ENCODE measurements around the gene MYO18B.

The MYO18B gene

DNA sequence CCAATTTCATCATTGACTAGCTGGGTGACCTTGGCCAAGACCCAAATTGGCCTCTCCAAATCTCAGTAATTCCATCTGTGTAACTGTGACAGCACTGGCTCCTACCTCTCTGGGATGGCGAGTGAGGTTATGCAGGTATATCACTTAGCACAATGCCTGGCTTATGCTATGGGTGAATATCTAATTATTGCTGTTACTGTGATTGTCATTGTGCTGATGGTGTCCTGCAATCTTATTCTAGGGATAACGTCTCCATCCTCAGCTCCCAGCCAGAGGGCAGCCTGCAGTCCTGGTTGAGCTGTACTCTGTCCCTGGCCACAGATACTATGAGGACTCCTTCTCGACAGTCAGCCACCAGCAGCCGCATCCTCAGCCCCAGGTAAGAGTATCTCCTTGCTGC lies 262.5 kb downstream of the MYO18B start:
- DNase-seq: no peak

DNA sequence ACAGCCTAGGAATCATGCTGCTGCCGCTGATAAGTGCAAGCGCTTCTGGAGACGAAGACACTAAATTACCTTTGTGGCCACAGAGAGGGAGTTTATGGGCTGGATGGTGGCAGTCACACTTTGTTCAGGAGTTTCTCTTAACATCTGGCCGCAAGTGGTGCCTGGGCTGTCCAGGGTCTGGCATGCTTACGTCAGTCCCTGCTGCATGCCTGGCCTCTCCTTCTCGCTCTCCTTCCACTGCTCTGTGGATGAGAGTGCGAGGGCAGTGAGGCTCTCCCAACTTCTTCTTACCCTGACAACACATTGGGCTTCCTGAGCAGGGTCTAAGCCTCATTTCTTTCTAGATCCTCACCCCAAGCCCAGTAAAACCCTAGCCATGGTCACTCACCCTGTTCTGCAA lies 266.6 kb downstream of the MYO18B start:
- no peak for DNase-seq

DNA sequence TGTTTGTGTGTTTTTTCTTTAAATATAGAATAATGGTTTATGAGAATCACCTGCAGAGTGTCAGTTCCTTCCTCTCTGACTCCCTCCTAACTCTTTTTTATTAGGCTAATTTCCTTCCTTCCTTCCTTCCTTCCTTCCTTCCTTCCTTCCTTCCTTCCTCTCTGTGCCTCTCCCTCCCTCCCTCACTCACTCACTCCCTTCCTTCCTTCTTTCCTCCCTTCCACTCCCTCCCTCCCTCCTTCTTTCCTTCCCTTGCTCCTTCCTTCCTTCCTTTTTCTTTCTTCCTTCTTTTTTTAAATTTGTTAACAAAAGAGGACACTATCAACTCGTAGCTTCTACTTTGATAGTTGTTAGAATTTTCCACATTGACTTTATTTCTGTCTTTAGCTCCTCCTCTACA lies 274.9 kb downstream of the MYO18B start:
- DNase-seq: no peak

DNA sequence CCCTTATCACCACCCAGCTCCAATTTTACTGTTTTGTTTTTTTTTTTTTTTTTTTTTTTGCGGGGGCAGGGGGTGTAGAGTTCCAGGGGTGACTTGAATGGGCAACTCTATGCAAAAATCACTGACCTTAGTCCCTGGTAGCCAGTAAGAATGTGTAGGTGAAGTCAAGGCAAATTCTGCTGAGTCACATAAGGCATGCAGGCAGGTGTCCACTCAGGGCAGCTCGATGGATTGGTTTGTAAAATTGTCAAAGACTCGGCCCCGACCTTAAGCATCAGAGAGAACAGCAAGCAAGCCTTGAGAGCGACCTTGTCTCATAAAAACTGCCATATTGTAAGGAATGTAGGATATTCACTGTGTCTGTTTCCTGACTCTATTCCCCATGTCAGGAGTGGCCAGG lies 275.9 kb downstream of the MYO18B start:
- no peak for DNase-seq

DNA sequence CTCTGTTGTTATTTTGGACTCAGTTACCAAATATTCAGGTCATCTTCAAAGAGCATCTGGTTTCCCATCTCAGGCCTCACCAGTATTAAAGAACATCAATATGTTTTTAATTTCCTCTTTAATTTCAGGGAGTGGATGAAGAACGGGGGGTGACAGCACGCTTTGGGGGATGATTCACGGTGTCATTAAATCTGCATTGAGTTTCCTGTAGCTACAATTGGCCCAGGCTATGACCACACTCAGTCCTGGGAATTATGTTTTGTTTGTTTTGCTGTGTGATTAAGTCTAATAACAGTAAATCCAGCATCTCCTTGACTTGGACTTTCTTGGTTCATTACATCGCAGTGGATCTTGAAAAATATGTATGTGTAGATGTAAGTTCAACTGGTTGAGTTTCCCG lies 277.6 kb downstream of the MYO18B start:
- DNase-seq: no peak

DNA sequence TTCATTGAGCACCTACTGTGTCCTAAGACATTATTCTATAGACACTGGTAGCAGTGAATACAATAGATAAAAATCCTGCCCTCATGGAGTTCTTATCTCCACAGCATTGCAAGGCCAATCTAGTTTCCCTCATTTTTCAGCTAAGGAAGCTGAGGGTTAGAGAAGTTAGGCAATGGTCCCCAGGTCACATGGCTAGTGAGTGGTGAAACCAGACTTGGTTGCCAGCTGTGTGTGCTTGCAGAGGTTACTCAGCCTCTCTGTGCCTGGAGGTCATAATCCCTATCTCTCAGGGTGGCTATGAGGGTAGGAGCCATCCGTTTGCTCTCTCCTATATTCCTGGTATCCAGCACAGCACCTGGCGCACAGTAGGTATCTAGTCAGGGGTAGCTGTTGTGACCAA lies 279.5 kb downstream of the MYO18B start:
- no peak for DNase-seq

DNA sequence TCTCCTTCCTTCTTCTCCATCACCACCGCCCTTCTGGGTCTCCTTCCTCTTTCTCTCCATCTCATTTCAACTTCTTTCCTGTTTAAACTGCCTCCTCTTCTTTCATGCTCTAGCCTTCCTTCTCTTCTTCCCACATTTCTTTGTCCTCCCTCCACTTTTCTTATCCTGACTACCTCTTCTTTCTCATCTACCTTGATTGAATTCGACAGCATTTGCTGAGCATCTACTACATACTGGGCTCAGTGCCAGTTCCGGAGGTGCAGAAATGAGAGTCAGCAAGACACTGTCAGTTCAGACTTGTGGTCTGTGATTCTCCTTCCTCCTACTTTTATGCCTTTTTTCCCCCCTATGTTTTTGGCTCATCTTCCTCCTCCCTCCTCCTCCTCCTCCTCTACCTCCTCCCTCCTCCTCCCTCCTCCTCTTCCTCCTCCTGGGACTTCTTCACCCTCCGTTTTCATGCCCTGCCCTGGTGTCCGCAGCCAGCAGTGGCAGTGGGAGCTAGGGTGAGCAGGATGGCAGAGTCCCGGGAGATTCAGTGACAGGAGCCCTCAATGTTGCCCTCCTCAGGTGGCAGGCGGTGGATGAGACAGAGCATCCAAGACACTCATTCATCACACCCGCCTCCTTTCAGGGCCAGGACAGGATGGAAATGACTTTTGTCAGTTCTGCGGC lies 281.3 kb downstream of the MYO18B start:
- DNase-seq: no peak

DNA sequence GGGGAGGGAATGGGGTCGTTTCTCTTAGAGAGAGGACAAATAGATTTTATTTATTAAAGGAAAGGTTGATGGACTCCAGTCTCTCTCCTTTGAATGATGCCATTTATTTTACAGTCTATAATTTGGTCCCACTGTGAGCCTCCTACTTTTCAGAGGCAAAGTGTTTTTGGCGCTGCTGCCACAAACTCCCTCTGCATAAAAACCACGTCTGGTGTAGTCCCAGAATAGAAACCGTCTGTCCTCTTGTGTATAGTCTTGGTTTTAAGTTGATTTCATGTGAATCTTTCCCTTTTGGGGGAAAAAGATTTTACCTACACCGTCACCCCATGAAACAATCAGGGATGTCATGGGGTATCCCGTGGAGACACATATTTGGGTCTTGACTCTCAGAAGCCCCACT lies 283.6 kb downstream of the MYO18B start:
- DNase-seq: no peak

DNA sequence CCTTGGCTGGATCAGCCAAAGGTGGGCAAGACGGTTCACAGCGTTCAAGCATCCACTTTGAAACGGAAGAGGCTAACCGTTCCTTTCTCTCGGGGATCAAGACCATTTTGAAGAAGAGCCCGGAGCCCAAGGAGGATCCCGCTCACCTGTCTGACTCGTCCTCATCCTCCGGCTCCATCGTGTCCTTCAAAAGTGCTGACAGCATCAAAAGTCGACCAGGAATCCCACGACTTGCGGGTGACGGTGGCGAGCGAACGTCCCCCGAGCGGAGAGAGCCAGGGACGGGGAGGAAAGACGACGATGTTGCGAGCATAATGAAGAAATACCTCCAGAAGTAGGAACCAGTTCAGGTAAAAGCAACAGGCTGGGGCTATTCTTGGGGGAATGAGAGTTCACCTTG lies 285.4 kb downstream of the MYO18B start:
- no peak for DNase-seq

DNA sequence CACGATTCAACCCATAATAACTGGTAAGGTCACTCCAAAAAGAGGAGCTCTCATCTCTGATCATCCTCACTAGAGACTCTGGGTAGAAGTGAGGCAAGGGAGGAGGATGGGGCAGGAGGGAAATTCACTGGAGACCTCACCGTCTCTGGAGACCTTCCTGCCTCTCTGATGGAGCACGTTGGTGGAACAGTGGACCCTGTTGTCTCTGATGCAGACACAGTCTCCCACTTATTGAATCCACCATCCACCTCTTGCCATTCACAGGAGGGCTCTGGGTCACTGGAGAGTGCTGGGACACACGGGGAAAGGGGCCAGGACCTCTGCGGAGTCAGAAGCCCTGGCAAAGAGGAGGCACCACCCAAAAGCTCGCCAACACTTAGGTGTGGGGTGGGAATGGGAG lies 289.7 kb downstream of the MYO18B start:
- no peak for DNase-seq

DNA sequence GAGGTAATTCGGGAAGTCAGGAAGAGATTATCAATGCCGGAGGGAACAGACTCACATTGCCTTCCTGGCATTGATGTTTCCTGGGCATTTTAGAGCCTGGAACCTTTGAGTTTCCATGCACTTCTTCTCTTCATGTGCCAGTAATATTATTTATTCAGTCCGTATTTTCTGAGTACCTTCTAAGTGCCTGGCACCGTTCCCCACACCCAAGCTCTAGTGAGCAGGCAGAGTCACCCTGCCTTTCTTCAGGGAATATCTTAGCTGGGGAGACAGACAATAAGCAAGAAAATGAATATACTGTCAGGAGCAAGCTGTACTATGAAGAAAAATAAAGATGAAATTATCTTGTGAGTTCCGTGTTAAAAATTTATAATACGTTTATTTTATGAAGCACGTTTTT lies 291.1 kb downstream of the MYO18B start:
- no peak for DNase-seq

DNA sequence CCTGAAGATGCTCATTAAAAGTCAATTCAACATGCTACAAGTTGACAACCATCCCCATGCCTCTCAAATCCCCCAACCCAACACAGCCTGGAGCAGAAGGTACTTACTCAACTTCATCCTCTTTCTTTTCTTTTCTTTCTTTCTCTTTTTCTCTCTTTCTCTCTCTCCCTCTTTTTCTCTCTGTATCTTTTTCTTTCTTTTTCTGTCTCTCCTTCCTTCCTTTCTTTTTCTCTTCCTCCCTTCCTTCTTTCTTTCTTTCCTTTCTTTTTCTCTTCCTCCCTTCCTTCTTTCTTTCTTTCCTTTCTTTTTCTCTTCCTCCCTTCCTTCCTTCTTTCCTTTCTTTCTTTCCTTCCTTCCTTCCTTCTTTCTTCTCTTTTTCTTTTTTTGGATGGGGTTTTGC lies 291.6 kb downstream of the MYO18B start:
- DNase-seq: no peak

DNA sequence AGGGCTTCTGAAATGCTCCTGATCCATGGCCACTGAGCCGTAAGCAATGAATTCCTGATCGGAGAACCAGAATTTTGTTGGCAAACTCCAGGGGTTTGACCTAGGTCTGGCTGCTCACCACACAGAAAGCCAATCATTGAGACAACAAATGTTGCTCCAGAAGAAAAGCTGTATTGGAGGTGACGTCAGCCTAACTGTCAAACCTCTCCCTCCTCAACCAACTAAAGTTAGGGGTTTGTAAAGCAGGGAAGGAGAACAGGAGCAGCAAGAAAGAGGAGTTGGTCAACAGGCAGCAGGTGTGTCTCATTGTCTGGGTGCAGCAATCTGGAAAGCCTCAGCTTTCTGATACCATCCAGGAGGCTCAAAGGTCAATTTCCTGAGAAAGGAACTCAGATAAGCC lies 293.5 kb downstream of the MYO18B start:
- DNase-seq: no peak

DNA sequence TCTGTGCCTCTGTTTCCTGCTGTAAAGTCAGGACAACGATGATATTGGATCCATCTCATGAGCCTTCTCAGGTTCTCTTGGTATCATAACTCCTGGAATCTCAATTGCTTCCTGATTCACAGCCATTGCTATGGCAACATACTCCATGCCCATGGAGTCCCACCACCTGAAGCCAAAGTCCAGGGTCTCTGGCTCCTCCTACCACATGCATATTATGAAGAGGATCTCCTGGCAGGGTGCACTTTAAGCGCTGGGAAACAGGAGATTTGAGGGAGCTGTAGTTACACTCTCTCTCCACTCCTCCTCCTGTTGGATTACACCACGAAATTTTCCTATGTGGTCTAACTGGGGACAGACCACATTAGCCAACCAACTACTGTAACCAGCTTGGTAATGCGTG lies 296.4 kb downstream of the MYO18B start:
- DNase-seq: no peak

DNA sequence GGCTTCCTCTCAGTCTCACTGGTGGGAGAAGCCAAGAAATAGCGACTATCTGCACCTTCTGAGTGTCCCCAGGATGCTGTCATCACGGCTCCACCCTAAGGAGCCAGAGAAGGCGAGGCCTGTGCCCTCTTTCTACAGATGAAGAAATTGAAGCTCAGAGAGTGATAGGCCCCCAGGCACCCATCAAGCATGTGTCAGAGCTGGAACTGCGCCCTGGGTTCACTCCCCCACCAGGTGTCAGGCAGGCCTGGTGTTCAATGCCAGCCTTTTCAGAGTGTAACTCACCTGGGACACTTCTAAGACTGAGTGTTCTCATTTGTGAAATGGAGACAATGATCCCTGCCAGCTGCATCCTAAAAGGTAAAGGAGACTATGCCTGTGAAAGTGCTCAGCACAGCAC lies 299.9 kb downstream of the MYO18B start:
- DNase-seq: no peak

DNA sequence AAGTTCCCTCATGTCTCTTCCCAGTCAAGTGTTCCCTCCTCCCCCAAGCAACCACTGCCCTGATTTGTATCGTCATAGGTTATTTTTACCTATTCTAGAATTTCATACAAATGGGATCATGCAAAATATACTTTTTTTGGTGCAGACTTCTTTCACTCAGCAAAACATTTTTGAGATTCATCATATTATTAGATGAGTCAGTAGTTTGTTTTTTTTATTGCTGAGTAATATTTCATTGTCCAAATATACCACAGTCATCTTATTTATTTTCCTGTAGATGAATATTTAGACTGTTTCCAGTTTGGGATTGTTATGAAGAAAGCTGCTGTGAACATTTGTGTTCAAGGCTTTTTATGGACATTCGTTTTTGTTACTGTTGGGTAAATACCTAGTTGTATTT lies 301.0 kb downstream of the MYO18B start:
- no peak for DNase-seq

DNA sequence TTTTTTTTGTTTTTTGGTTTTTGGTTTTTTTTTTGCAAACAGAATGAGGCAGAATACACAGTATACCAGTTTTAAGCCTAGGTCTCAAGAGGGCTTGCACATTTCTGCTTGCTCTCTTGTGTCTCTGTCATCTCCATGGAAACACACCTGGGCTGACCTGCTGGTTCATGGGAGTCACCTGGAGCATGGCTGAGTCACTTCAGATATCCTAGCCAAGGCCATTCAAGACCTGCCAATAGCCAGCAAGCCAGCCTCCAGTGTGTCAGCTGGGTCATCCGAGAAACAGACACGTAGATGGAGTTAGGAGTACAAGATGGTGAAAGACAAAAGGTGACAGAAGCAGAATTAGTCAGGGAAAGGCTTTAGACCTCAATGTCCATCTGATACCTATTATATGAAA lies 303.1 kb downstream of the MYO18B start:
- DNase-seq: no peak

DNA sequence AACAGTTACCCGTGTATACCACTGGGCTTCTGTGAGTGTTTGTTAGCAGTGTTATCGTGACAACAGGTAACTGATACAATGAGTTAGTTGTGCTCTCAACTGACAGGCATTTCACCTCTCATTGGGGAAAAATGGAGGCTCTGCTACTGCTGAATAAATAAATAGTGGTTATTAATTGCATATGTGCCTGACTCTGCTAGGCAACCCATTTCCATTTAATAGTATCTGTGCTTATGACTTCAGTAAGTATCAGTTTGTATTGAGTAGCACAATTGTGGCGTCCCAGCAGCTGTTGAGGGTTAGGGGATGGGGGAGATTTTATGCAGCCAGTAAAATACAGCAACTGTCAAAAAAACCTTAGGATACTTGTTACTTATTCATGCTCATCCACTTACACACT lies 303.9 kb downstream of the MYO18B start:
- no peak for DNase-seq

DNA sequence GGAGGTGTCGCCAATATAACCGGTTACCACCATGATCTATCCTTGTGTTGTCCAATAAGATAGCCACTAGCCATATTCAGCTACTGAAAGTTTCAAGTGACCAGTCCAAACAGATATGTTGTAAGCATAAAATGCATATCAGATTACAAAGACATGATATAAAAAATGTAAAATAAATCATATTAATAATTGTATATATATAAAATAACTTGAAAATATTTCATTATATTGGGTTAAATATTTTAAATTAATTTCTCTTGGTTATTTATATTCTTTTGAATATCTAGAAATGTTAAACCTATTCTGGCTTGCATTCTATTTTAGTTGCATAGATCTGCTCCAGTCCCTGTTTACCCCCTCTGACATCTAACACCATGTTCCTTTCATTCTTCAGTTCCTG lies 305.5 kb downstream of the MYO18B start:
- no peak for DNase-seq

DNA sequence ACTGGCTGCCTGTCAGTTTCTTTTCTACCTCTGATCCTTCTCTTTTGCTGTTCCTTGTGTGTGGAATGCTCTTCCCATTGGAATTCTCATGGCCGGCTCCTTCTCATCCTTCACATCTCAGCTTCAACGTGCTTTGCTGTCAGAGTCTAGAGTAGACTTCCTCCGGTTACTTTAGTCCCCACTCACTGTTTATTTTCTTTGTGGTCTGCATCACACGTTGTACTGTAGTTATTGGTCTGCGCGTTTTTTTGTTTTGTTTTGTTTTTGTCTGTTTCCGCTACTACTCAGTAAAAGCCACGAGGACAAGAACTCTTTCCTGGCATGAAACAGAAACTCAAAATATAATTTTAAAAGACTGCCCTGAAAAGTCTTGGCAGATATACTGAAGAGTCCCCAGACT lies 305.9 kb downstream of the MYO18B start:
- DNase-seq: no peak

DNA sequence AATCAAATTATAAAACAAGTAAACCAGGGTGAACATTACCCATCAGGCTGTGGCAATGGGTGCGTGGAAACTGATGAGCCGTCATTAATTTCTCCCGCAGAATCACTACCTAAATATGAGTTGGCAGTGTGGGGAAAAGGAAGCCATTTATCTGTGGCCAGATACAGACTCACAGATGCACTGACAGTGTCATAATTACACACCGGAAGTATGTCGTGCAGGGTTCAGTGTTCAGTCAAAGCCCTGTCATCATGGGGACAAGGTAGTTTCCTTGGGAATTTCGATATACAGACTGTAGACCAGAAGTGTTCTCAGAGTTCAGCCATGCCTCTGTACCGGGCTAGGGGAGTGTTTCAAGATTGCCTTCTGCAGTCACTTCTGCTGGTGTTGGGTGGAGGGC lies 308.1 kb downstream of the MYO18B start:
- DNase-seq: no peak

DNA sequence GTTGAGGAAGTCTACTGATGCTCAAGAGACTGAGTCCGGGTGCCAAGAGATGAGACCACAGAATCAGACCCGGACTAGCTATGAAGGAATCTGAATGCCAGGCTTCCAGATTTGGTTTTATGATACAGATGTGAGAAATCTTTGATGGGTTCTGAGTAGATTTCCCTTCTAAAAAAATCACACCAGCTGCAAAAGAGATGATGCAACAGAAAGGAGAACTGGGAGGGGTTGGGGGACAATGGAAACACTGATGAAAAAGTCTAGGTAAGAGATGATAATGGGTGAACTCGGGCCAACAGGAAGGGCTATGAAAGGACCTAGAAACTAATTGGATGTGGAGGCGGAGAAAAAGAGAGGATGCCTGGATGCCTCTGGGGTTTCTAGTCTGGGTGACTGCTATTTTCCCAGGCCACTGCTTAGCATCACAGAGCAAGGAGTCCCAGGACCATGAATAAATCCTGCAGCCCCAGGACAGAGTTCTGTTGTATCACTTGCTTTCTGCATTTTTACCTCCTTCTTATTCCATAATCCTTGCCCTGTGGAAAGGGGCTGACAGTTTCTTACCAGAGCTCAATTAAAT lies 311.8 kb downstream of the MYO18B start:
- no peak for DNase-seq

DNA sequence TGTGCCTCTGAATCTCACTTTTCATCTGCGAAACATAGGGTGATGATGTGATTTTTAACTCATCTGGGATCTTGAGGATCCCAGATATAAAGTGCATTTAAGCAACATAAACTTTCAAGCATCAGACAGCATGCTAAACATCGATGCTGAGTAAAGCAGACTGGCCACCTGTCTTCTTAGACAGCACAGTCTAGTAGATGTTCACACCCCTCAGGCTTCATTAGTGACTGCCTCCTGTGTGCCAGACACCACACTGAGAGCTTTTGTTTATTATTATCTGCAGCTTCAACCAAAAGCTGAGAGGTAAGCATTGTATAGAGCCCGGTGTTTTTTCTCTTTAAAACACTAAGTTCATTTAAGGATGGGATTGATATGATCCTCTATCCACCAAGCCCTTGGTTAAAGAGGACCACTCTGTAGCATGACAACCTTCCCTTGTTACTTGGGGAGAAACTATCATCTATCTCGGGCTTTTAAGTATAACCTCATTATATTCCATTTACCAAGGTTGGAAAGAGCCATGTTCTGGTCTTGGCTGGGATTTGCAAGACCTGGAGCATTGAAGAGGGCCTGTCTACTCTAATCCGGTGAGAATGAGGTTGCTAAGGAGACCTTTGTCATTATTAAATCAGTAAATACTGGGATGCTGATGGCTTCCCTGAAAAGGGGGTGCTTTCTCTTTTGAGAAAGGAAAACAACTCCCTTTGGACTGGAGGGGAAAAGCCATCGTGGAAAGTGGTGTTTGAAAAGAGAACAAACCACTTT lies 313.0 kb downstream of the MYO18B start:
- no peak for DNase-seq

DNA sequence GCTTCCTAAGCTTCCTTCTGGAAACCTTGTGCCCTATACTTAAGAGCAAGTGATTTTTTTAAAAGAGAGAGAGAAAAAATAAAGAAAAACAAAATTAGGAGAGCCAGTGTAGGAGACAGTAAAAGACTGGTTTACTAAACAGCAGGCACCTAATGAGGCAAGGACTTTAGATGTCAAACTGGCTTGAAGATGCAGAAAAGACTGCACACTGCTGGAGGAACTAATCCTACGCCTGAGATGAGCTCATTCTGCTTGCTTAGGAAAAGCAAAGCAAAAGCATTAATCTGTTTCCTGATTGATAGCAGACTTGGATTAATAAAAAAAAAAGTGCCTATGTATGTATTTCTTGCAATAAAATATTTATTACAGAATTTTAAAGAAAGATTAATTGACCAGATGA lies 313.7 kb downstream of the MYO18B start:
- no peak for DNase-seq
